IMR-90 (cell line): Measurements from ENCODE around the gene TRPM3. TPM values are rescaled to one million over a fixed set of nuclear protein-coding genes. Genes with fewer than 3 reads are reported as not detected.
A peak's percentile ranks its signal among the peaks of the same experiment; 100 is the strongest.

Experiments used
- FOS ChIP-seq: fragments of 150-350 bp; IDR thresholded peaks from 2 replicates; pipeline ENCODE4 v1.6.1; 2016; ENCODE audit warnings: low read depth, low read length
- RAD21 ChIP-seq: IDR thresholded peaks from 2 replicates; pipeline ENCODE4 v1.6.1; 2012; ENCODE audit warnings: low read length, improper control_type of control experiment
- polyA plus RNA-seq, 3 experiments: library from polyadenylated mRNA; depleted of rRNA; stranded (reverse); fragments of >200 nt; gene quantifications; 2 replicates each; pipeline ENCODE4 v1.2.3, GENCODE V29; 2012; ENCODE audit warnings: low replicate concordance in 1 of 3
- total RNA-seq: library from RNA; depleted of rRNA; stranded (reverse); fragments of >200 nt; gene quantifications from 2 replicates; pipeline ENCODE4 v1.2.3, GENCODE V29; 2012
- TF ChIP-seq, protein P1 (sequence below): conservative IDR thresholded peaks from 2 replicates; pipeline ENCODE4 v1.5.1; 2012; ENCODE audit warnings: mild to moderate bottlenecking, low read depth, low read length, improper control_type of control experiment

The TRPM3 gene
- total and polyA plus RNA-seq, 2 of the 4 experiments (the other 2 are of a cell fraction), result not detected

DNA sequence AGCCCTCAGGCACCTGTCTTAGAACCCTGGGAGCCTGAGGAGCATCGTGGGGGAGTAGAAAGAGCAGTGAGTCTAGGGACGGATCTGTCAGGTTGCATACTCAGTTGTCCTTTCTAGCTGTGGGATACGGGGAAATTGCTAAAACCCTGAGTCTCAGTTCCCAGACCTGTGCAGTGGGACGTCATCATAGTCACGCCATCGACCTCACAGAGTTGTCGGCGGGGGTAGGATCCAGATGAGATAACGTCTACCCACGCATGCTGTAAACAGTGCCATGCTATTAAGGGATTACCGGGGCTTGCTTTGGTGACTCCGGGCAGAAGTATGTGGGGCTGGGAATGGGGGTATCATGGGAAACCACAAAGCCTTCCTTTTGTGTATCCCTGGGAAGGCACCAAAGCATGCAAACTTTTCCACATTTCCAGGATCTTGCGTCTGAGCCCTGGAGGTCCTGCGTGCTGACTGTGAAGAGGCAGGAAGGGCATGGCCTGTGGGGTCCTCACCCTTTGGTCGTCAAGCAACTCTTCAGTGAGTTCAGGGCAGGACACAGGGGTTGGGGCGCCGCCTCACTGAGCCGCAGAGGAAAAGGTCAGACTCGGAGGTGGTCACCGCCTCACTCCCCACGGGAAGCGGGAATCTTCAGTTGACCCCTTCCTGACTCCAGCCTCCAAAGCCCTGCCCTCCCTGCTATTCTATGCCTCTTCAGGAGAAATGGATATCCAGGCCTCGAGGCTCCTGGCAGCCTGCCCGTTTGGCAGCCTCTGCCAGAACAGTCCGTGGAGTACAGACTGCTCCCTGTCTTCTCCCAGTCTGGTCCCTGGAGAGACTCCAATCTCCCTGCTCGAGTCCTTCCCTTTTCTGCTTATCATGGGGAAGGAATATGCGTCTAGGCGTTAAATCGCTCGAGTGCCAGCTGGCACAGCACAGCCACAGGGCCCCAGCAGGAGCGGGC lies 520.1 kb downstream of the TRPM3 start (continued):
- TF ChIP-seq, protein P1, sequence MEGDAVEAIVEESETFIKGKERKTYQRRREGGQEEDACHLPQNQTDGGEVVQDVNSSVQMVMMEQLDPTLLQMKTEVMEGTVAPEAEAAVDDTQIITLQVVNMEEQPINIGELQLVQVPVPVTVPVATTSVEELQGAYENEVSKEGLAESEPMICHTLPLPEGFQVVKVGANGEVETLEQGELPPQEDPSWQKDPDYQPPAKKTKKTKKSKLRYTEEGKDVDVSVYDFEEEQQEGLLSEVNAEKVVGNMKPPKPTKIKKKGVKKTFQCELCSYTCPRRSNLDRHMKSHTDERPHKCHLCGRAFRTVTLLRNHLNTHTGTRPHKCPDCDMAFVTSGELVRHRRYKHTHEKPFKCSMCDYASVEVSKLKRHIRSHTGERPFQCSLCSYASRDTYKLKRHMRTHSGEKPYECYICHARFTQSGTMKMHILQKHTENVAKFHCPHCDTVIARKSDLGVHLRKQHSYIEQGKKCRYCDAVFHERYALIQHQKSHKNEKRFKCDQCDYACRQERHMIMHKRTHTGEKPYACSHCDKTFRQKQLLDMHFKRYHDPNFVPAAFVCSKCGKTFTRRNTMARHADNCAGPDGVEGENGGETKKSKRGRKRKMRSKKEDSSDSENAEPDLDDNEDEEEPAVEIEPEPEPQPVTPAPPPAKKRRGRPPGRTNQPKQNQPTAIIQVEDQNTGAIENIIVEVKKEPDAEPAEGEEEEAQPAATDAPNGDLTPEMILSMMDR, result no peak
- TF ChIP-seq RAD21, result peak; percentile 55
- TF ChIP-seq FOS, result peak; percentile 98
